IPS-18c (cell line): ENCODE data around the gene GZMM.

Experiments
- H3K4me3 ChIP-seq: 2 replicates; pipeline ENCODE4 v1.7.0; 2013; ENCODE audit warnings: low read depth, mild to moderate bottlenecking, low read length, moderate library complexity; ENCODE audit not compliant: insufficient read depth
- H3K9me3 ChIP-seq: one replicate; pipeline ENCODE4 v1.6.1; 2013; ENCODE audit warnings: mild to moderate bottlenecking, low read length, moderate library complexity; ENCODE audit not compliant: control insufficient read depth, insufficient read depth

GZMM gene

DNA sequence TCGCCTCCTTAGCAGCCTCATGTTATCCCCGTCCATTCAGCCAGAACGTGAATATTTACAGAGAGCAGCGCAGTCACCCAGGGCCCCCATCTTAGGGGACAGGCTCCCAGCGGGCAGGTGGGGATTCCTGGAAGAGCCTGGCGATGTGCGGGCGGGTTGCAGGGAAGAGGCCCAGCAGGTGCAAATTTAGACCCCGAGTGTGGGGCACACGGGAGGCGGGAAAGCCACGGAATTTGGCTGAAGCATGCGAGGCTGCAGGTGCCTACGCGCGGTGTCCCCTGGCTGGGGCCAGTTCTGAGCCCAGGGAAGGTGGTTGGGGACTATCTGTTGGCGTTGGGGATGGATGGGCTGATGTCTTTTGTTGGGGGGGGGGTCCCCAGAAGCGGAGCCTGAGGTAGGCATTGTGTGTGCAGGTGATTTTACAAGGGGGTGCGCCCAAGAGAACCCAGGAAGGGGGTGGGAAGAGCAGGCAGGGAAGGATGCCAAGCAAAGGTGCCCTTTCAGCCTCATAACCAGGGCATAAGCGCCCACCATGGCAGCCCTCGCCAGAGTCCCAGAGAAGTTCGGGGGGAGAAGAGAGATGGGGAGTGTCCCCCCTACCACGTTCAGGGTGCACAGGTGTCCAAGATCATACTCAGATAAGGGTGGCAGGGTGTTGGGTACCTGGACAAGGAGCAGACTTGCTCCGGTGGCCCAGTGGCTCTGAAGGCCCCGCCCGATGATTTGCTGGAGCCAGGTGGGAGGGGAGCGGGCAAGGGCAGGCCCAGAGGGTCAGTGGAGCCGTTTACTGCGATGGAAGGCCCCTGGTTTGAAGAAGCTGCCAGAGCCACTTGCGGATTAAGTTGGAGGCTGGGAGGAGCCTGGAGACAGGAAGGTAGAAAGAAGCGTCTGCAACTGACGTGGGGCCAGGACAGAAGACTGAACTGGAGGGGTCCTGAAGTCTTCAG, 35.4 kb upstream of the GZMM start:
- Histone ChIP-seq H3K4me3 (peak overlapping the region; percentile 97), H3K9me3 (peaks cover 2% of the 10 kb centered on the region)

GRCh38 chr19:510606-511100, 33.2 kb upstream of the GZMM start:
- H3K9me3 ChIP-seq, result peaks cover 2% of the 10 kb centered on the region
- H3K4me3 ChIP-seq, result peak overlapping the region; percentile 26; the same call in 1 of the 2 replicates

DNA sequence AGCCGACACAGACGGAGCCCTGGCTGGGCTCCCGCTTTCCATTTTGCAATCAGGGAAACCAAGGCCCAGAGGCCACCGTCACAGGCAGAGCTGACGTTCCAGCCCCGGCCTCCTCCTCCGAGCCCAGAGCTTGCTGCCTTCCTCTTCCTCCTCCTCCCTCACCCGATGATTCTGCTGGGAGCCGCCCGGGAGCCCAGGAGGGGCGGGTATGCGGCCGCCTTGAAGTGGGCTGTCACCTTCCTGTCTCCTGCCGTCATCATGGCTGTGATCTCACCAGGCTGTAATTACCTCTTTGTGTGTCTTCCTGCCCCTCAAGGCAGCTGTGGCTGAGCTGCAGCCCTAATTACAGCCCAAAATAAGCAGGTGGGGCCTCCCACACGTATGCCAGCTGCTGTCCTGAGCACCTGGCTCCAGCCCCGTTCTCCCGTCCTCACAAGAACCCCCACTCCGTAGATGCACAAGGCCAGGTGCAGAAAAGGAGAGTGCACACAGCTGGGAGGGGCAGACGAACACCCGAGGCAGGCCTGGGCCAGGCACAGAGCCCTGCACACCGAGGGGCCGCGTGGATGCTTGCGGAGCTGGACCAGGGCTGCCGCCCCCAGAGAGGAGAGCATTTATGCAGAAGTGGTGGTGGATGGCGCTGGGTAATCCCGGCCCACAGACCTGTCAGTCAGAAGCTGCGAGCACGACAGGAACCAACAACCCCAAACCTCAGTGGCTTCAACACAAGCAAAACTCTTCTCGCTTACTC, 32.6 kb upstream of the GZMM start:
- peaks cover 2% of the 10 kb centered on the region for H3K9me3 ChIP-seq
- peak overlapping the region; percentile 26 for H3K4me3 ChIP-seq

GRCh38 chr19:512547-513365, 31.1 kb upstream of the GZMM start:
- peaks cover 2% of the 10 kb centered on the region for H3K9me3 ChIP-seq
- H3K4me3 ChIP-seq, result no peak overlapping the region

GRCh38 chr19:513368-514165, 30.3 kb upstream of the GZMM start:
- Histone ChIP-seq H3K4me3 (no peak overlapping the region), H3K9me3 (peaks cover 2% of the 10 kb centered on the region)

GRCh38 chr19:514166-514663, 29.6 kb upstream of the GZMM start:
- Histone ChIP-seq H3K9me3 (peaks cover 2% of the 10 kb centered on the region), H3K4me3 (no peak overlapping the region)

DNA sequence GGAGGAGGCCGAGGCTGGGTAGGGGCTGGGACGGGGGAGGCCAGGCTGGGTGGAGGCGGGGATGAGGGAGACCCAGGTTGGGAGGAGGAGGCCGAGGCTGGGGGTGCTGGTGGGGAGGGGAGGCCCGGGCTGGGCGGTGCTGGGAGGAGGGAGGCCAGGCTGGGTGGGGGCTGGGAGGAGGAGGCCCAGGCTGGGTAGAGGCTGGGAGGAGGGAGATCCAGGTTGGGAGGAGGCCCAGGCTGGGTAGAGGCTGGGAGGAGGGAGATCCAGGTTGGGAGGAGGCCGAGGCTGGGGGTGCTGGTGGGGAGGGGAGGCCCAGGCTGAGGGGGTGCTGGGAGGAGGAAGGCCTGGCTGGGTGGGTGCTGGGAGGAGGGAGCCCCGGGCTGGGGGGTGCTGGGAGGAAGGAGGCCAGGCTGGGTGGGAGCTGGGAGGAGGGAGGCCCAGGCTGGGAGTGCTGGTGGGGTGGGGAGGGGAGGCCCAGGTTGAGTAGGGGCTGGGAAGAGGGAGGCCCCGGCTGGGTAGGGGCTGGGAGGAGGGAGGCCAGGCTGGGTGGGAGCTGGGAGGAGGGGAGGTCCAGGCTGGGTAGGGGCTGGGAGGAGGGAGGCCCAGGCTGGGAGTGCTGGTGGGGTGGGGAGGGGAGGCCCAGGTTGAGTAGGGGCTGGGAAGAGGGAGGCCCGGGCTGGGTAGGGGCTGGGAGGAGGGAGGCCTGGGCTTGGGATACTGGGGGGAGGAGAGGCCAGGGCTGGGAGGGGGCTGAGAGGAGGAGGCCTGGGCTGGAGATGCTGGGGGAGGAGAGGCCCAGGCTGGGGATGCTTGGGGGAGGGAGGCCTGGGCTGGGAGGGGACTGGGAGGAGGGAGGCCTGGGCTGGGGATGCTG, 25.9 kb upstream of the GZMM start:
- Histone ChIP-seq H3K9me3 (peaks cover 6% of the 10 kb centered on the region), H3K4me3 (no peak overlapping the region)

- Histone ChIP-seq H3K4me3 (no peak overlapping the region), H3K9me3 (peaks cover 6% of the 10 kb centered on the region)
These were observed 25.1 kb upstream of the GZMM start for GRCh38 chr19:518598-519231.

DNA sequence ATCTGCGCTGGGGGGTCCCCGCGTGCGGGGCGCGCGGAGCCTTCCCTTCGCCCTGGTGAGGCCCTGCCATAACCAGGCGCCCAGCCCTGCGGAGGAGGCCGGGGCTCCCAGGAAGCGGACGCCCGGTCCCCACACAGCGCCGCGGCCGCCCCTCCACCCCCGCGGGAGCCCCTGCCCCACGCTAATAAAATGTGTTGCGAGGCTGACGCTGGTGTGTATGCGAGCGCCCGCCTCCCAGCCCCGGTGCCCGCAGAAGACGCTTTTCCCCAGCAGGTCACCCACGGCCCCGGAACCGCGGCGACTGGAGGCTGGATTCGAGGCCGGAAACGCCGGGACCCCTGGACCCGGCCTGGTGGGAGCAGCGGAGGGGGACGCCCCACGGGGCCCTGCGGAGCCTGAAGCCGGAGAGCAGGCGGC, 24.4 kb upstream of the GZMM start:
- Histone ChIP-seq H3K9me3 (peaks cover 6% of the 10 kb centered on the region), H3K4me3 (no peak overlapping the region)

GRCh38 chr19:522726-523125, 21.1 kb upstream of the GZMM start:
- no peak overlapping the region for H3K4me3 ChIP-seq
- H3K9me3 ChIP-seq, result peaks cover 6% of the 10 kb centered on the region

DNA sequence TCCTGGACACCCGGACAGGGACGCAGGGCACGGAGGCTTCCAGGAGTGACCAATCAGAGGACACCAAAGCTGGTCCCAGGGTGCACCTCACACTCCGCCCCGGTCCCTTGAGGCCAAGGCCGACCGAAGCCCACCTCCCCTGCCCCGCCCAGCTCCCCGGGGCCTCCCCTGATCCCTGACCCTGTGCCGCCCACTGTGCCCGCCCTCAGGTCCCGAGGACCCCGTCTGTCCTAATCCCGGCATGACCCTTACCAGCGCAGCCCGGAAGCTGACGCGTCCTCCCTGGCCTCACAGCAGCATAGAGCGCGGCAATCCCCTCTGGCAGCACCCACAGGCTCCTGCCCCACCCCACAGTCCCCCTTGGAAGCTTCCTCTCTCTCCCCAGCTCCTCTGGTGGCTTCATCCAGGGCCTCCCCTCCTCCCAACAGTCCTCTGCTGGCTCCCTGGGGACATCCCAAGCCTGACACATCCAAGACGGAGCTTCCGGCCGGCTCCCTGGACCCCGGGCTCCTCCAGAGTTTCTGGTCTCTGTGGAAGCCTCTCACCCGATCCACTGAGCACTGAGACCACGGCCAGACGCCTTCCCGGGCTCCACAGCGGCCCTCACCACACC, 19.7 kb upstream of the GZMM start:
- Histone ChIP-seq H3K9me3 (peaks cover 6% of the 10 kb centered on the region), H3K4me3 (no peak overlapping the region)

DNA sequence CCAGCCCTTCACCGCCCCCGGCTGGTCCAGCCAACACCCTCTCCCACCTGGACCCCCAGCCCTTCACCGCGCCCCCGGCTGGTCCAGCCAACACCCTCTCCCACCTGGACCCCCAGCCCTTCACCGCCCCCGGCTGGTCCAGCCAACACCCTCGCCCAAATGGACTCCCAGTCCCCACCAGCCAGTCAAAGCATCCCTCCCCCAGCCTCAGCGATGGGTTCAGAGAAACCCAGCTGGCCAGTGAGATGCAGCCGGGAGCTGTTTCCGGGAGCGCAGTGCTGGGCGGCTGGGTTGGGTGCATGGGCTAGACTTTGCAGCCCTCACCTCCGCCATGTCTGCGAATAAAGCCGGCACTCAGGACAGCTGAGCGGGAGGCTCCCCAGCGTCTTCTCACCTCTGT, 18.8 kb upstream of the GZMM start:
- peaks cover 6% of the 10 kb centered on the region for H3K9me3 ChIP-seq
- no peak overlapping the region for H3K4me3 ChIP-seq

- Histone ChIP-seq H3K9me3 (peaks cover 6% of the 10 kb centered on the region), H3K4me3 (no peak overlapping the region)
These were observed 17.9 kb upstream of the GZMM start for GRCh38 chr19:525857-526419.

- no peaks in the 10 kb centered on the region for H3K9me3 ChIP-seq
These were observed 13.5 kb upstream of the GZMM start for GRCh38 chr19:530134-531008.

More at GRCh38 chr19:530134-531008, 13.5 kb upstream of the GZMM start:
- peak overlapping the region; percentile 86 for H3K4me3 ChIP-seq
